Loucy (cell line): ENCODE results near the gene CRAT.
"Not testable (repeated sequence)": the region's sequence is repeated elsewhere in the genome, so short reads cannot be mapped to it uniquely, and the experiment has no call there.

ENCODE experiments used
- H2AFZ ChIP-seq: fragments of 200-600 bp; sonication (generic); 2 replicates; pipeline ENCODE4 v1.6.0; 2016; ENCODE audit warnings: antibody characterized with exemption, mild to moderate bottlenecking, low read length, moderate library complexity
- H3F3A ChIP-seq: fragments of 200-600 bp; 2 replicates; pipeline ENCODE4 v1.6.0; 2016; ENCODE audit warnings: antibody characterized with exemption, low read depth, mild to moderate bottlenecking
- H3K27me3 ChIP-seq: fragments of 200-600 bp; sonication (generic); 2 replicates; pipeline ENCODE4 v1.6.1; 2014; ENCODE audit warnings: low read length, mild to moderate bottlenecking; ENCODE audit not compliant: insufficient read depth, poor library complexity, severe bottlenecking
- H3K36me3 ChIP-seq: fragments of 200-600 bp; sonication (generic); 2 replicates; pipeline ENCODE4 v1.6.1; 2016; ENCODE audit warnings: low read length; ENCODE audit not compliant: insufficient read depth
- H3K4me1 ChIP-seq: fragments of 200-600 bp; sonication (generic); 2 replicates; pipeline ENCODE4 v1.5.1; 2014; ENCODE audit warnings: low read length, mild to moderate bottlenecking; ENCODE audit not compliant: insufficient read depth, poor library complexity, severe bottlenecking
- H3K4me2 ChIP-seq: fragments of 200-600 bp; sonication (generic); 2 replicates; pipeline ENCODE4 v1.6.0; 2014; ENCODE audit warnings: antibody characterized with exemption, low read length, low read depth, mild to moderate bottlenecking; ENCODE audit not compliant: poor library complexity, severe bottlenecking
- H3K4me3 ChIP-seq: fragments of 200-600 bp; sonication (generic); 2 replicates; pipeline ENCODE4 v1.5.1; 2014; ENCODE audit warnings: low read length, mild to moderate bottlenecking, mixed read lengths; ENCODE audit not compliant: poor library complexity, severe bottlenecking
- H3K79me2 ChIP-seq: fragments of 200-600 bp; sonication (generic); 2 replicates; pipeline ENCODE4 v1.6.1; 2014; ENCODE audit warnings: low read length; ENCODE audit not compliant: insufficient read depth
- H3K9ac ChIP-seq: fragments of 200-600 bp; sonication (generic); 2 replicates; pipeline ENCODE4 v1.6.0; 2014; ENCODE audit warnings: mild to moderate bottlenecking, low read depth, low read length, moderate library complexity; ENCODE audit not compliant: poor library complexity, severe bottlenecking
- H3K9me2 ChIP-seq: fragments of 200-600 bp; sonication (generic); replicated peaks from 2 replicates; pipeline ENCODE4 v1.6.1; 2016; ENCODE audit warnings: low read depth, low read length, mixed read lengths
- H3K9me3 ChIP-seq: fragments of 200-600 bp; sonication (generic); 2 replicates; pipeline ENCODE4 v1.6.1; 2014; ENCODE audit warnings: mild to moderate bottlenecking, antibody characterized with exemption, low read length, low read depth; ENCODE audit not compliant: insufficient read depth
- H4K20me1 ChIP-seq: fragments of 200-600 bp; sonication (generic); 2 replicates; pipeline ENCODE4 v1.6.0; 2014; ENCODE audit warnings: antibody characterized with exemption, low read length, mild to moderate bottlenecking; ENCODE audit not compliant: insufficient read depth, poor library complexity, severe bottlenecking
- CTCF ChIP-seq: fragments of 200-600 bp; sonication (generic); conservative IDR thresholded peaks from 2 replicates; pipeline ENCODE4 v1.5.1; 2014; ENCODE audit warnings: mild to moderate bottlenecking, antibody characterized with exemption, low read length
- EZH2phosphoT487 ChIP-seq: fragments of 200-600 bp; IDR thresholded peaks from 2 replicates; pipeline ENCODE4 v1.6.1; 2018; ENCODE audit warnings: antibody characterized with exemption, mild to moderate bottlenecking, moderate library complexity, borderline replicate concordance

The CRAT gene

DNA sequence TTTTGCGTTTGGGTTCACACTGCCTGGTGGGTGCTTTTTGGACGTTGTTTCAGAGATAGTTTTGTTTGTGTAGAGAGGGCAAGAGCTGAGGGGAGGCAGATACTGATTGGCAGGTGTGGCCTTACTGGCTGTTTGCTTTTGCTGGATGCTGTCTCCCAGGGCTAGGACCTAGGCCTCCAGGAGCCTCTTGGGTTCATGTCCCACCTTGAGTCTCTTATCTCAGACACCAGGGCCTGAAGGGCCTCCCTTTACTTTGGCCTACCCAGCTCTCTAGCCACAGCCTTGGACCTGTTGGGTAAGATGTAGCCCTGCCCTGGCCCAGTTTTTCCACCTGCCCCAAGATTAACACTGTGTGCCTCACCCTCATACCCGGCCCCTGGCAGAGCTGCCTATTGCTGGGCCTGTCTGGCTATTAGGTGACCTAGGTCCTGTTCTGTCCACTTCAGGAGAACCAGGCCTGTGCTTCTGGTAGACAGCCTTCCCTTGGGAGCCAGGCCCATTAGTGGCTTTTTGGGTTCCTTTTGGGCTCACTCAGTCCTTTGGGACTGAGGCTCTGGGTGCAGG is 14.0 kb upstream of the CRAT start:
- Histone ChIP-seq H2AFZ (no peak overlapping the region), H3F3A (no peaks in the 10 kb centered on the region), H4K20me1 (no peaks in the 10 kb centered on the region), H3K9ac (no peak overlapping the region), H3K27me3 (no peaks in the 10 kb centered on the region), H3K36me3 (peaks cover 48% of the 10 kb centered on the region; the same call in 1 of the 2 replicates), H3K4me2 (no peak overlapping the region), H3K9me2 (no peaks in the 10 kb centered on the region), H3K9me3 (no peaks in the 10 kb centered on the region), H3K79me2 (peaks cover 2% of the 10 kb centered on the region; the same call in 1 of the 2 replicates), H3K4me1 (no peaks in the 10 kb centered on the region), H3K4me3 (no peak overlapping the region)
- no peak for TF ChIP-seq EZH2phosphoT487
- TF ChIP-seq CTCF = no peak

GRCh38 chr9:129122976-129123375 is 12.4 kb upstream of the CRAT start:
- not testable (repeated sequence) for H3K9me2 ChIP-seq, H3K27me3 ChIP-seq, H3K4me1 ChIP-seq, H3K4me3 ChIP-seq, H3F3A ChIP-seq, H3K9ac ChIP-seq, H3K9me3 ChIP-seq, H4K20me1 ChIP-seq, H2AFZ ChIP-seq, H3K4me2 ChIP-seq
- peaks cover 47% of the 10 kb centered on the region; the same call in 1 of the 2 replicates for H3K36me3 ChIP-seq
- peaks cover 15% of the 10 kb centered on the region; the same call in 1 of the 2 replicates for H3K79me2 ChIP-seq

DNA sequence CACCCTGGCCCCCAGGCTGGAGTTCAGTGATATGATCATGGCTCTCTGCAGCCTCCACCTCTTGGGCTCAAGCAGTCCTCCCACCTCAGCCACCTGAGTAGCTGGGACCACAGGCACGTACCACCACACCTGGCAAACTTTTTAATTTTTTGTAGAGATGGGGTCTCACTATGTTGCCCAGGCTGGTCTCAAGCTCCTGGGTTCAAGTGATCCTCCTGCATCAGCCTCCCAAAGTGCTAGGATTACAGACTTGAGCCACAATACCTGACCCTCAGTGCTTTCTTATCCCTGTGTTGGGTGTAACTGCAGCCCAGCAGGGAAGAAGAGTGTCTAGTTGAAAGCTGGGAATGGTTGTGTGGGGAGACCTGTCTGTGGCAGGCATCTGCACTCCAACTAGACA is 11.5 kb upstream of the CRAT start:
- Histone ChIP-seq H4K20me1 (no peaks in the 10 kb centered on the region), H3K36me3 (peaks cover 41% of the 10 kb centered on the region; the same call in 1 of the 2 replicates)

More for the DNA sequence above, 11.5 kb upstream of the CRAT start:
- Histone ChIP-seq H3K27me3 (no peaks in the 10 kb centered on the region), H3K9me3 (no peaks in the 10 kb centered on the region), H3K79me2 (peaks cover 22% of the 10 kb centered on the region; the same call in 1 of the 2 replicates), H3K4me1 (no peaks in the 10 kb centered on the region), H2AFZ (no peak overlapping the region), H3K4me2 (no peak overlapping the region), H3K9me2 (no peaks in the 10 kb centered on the region), H3F3A (no peaks in the 10 kb centered on the region), H3K4me3 (no peak overlapping the region), H3K9ac (no peak overlapping the region)
- TF ChIP-seq EZH2phosphoT487 = no peak
- TF ChIP-seq CTCF = no peak
